Right lobe of liver (tissue), 6 donors: ENCODE results near the gene SPHK1. TPM values are rescaled to one million over a fixed set of nuclear protein-coding genes. Genes with fewer than 3 reads are reported as not detected.

Experiments used
- ATAC-seq, 4 donors: fragments of 200-7000 bp; cut with Tn5 transposase; one replicate each; pipeline ENCODE4 v1.9.1; 2020; ENCODE audit warnings: mild to moderate bottlenecking in 4 of 4, moderate library complexity in 4 of 4
- DNase-seq, 3 donors: peaks; one replicate each; pipeline ENCODE4 v3.0.0-alpha.2; 2020
- H3K27ac ChIP-seq, 3 donors: fragments of 200-600 bp; one replicate each; pipeline ENCODE4 v1.8.0; 2022
- H3K27me3 ChIP-seq, 2 donors: fragments of 200-600 bp; one replicate each; pipeline ENCODE4 v1.8.0; 2022
- H3K36me3 ChIP-seq, 4 donors: fragments of 200-600 bp; sonication (generic) in 1 of 4; one replicate each; pipeline versions ENCODE4 v1.5.1 to v1.8.0; 2017 to 2022; ENCODE audit warnings: control low read depth in 1 of 4
- H3K4me1 ChIP-seq, 4 donors: fragments of 200-600 bp; sonication (generic) in 1 of 4; one replicate each; pipeline versions ENCODE4 v1.5.1 to v1.8.0; 2017 to 2022; ENCODE audit warnings: control low read depth in 1 of 4
- H3K4me3 ChIP-seq, 3 donors: fragments of 200-600 bp; one replicate each; pipeline ENCODE4 v1.8.0; 2022
- H3K9me3 ChIP-seq, 4 donors: fragments of 200-600 bp; sonication (generic) in 1 of 4; one replicate each; pipeline versions ENCODE4 v1.5.1 to v1.8.0; 2017 to 2022; ENCODE audit warnings: control low read depth in 1 of 4
- POLR2A ChIP-seq: fragments of 450-650 bp; IDR thresholded peaks from one replicate; pipeline ENCODE4 v1.6.1; 2017; ENCODE audit warnings: antibody characterized with exemption, mild to moderate bottlenecking
- WGBS: methylation state at CpG from one replicate; pipeline ENCODE4 v1.1.6; 2018; ENCODE audit warnings: low coverage, low lambda C conversion rate; ENCODE audit not compliant: insufficient coverage; ENCODE audit errors: missing lambda C conversion rate; 5-methylcytosine and 5-hydroxymethylcytosine counted together
- intact Hi-C, 2 donors: fragments of 100-400 bp; cut with DNase I; formaldehyde crosslinking; loops; one replicate each; pipeline versions ENCODE4 v1.11.2 to v1.14.1; 2022
- total RNA-seq, 6 experiments: library from RNA; depleted of rRNA in 2 of 6; stranded (reverse); fragments of >200 nt in 2 of 6; fragmentation: NEBNext Ultra II Directional in 3 of 6; extraction: Animal tissue kit (Norgen Biotek cat#: 25700) in 3 of 6; gene quantifications; one replicate each; pipeline versions ENCODE4 v1.1.0 to v1.2.4, GENCODE V29; 2016 to 2023
- TF ChIP-seq, protein P1 (sequence below), 4 donors: fragments of 200-600 bp in 3 of 4; fragments of 450-650 bp in 1 of 4; IDR thresholded peaks; one replicate each; pipeline versions ENCODE4 v1.5.1 to v1.8.0; 2016 to 2022; ENCODE audit warnings: antibody characterized with exemption in 4 of 4, mild to moderate bottlenecking in 2 of 4
- donor health status: DM: no; HTN: yes; CAD: no.
- donor health status: DM: no; HTN: no; CAD: no.
- donor health status: DM: no; HTN: no; CAD: no.
- donor health status: DM: no; HTN: yes; CAD: no.
- donor health status: DM: no; HTN: yes; CAD: no.

Gene SPHK1
- total RNA-seq, 6 experiments from 2014 or later: 0.35 to 2.6 (median 1.5) TPM

DNA sequence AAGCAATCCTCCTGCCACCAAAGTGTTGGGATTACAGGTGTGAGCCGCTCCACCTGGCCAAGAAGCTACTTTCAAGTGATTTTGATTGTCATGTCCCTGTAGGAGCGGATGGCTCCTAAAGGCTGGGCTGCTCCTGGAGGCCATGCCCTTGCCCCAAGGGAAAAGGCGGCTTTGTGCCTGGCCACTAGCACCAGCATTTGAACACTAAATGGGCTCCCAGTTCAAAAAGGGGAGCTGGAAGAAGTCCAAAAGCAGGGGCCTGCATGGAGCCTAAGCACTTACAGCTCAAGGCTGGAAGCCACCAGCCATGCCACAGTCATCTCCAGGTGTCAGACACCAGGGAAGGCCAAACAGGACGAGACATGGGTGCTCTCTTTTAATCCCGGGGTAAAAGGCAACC is 26.8 kb downstream of the SPHK1 start:
- TF ChIP-seq, protein P1, sequence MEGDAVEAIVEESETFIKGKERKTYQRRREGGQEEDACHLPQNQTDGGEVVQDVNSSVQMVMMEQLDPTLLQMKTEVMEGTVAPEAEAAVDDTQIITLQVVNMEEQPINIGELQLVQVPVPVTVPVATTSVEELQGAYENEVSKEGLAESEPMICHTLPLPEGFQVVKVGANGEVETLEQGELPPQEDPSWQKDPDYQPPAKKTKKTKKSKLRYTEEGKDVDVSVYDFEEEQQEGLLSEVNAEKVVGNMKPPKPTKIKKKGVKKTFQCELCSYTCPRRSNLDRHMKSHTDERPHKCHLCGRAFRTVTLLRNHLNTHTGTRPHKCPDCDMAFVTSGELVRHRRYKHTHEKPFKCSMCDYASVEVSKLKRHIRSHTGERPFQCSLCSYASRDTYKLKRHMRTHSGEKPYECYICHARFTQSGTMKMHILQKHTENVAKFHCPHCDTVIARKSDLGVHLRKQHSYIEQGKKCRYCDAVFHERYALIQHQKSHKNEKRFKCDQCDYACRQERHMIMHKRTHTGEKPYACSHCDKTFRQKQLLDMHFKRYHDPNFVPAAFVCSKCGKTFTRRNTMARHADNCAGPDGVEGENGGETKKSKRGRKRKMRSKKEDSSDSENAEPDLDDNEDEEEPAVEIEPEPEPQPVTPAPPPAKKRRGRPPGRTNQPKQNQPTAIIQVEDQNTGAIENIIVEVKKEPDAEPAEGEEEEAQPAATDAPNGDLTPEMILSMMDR (IDR thresholded peaks at IDR 0.05): no peak
- no peak for TF ChIP-seq POLR2A
- Histone ChIP-seq H3K27ac (no peak overlapping the region), H3K9me3 (no peaks in the 10 kb centered on the region), H3K36me3 (no peaks in the 10 kb centered on the region), H3K4me3 (no peak overlapping the region), H3K4me1 (peaks cover 0 to 10% (median 4%) of the 10 kb centered on the region in 4 donors), H3K27me3 (no peaks in the 10 kb centered on the region)
- ATAC-seq (no peak), DNase-seq (no peak)
- WGBS: 95% methylated on average over 3 of the region's 5 CpGs
- intact Hi-C loops: no loop called here

DNA sequence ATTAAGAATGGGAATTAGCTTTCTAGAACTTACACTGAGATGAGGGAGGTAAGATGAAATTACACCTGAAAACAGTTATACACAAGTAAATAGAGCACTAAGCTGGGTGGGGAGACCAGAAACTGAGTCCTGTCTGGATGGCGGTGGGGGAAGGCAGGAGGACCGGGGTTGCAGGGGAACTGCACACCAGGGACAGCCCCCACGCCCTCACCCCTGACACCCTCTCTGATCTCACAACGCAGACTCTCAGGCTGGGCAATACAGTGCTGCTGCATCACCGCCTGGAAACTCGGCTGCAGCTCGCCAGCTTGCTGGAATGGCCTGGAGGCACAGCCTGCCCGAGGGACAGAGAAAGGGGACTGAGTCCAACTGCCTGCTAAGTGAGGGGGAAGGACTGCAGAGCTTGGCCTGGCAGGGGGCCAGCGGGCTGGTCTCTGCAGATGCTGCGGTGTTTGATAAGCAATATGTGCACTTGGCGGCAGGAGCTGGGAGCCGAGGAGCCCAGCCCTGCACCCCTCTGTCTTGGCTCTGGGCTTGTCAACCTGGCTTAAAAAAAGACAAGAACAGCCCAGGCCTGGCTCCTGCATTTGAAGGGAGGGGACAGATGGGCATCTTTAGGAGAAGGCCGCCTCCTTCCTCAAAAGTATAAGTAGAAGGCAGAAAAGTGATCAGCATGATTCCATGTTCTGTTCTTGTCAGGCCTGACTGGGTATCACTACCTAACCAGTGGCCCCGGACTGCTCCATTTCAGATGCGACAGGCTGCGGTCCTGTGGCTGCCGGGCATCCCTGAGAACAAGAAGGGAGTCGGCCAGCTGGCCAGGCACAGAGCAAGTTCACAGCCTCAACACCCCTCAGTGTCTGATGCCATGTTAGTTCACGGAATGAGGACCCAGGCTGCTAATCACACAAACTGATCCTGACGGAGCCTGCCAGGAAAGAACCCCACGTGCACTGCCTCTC is 30.2 kb downstream of the SPHK1 start:
- H3K4me3 ChIP-seq: no peak overlapping the region
- no peak for TF ChIP-seq POLR2A
- TF ChIP-seq, protein P1 (IDR thresholded peaks at IDR 0.05): no peak
- no peaks in the 10 kb centered on the region for H3K4me1 ChIP-seq
- H3K9me3 ChIP-seq: no peaks in the 10 kb centered on the region
- ATAC-seq (peak in 3 of 4 donors; percentile 20 to 32 (median 30)), DNase-seq (peak in 1 of 3 donors; percentile 54)
- WGBS: 68% methylated on average over 3 of the region's 21 CpGs
- intact Hi-C loops: no loop called here
- H3K27ac ChIP-seq: no peak overlapping the region
- no peaks in the 10 kb centered on the region for H3K27me3 ChIP-seq
- no peaks in the 10 kb centered on the region for H3K36me3 ChIP-seq

DNA sequence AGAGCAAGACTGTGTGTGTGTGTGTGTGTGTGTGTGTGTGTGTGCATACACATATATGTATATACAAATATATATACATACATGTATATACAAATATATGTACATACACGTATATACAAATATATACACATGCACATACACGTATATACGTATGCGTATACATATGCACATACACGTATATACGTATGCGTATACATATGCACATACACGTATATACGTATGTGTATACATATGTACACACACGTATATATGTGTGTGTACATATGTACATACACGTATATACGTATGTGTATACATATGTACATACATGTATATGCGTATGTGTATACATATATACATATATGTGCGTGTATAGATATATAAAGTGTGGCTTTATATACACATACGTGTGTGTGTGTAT is 31.4 kb downstream of the SPHK1 start:
- H3K4me1 ChIP-seq: no peaks in the 10 kb centered on the region
- no peak for TF ChIP-seq POLR2A
- TF ChIP-seq, protein P1 (IDR thresholded peaks at IDR 0.05): no peak
- no peak overlapping the region for H3K4me3 ChIP-seq
- ATAC-seq: no peak
- no peaks in the 10 kb centered on the region for H3K36me3 ChIP-seq
- no peaks in the 10 kb centered on the region for H3K27me3 ChIP-seq
- intact Hi-C loops: no loop called here
- WGBS: 81% methylated on average over 15 of the region's 15 CpGs
- no peak overlapping the region for H3K27ac ChIP-seq
- DNase-seq: no peak
- H3K9me3 ChIP-seq: no peaks in the 10 kb centered on the region

DNA sequence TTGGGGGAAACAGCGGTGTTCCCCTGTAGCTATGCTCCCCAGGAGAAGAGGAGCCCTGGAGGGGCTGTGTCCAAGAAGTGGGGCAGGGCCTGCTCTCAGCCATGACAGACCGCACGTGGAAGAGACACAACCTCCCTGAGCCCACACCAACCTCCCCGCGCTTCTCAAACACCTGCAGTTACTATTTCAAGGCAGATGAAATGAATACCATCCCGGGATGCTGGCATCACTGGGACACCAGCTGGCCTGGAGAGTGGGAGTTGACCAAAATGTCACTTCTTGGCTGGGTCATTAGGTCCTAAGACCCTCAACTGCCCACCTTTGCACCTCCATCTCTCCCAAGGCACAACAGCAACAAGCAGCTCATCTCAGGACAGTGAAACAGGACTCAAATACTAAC is 32.0 kb downstream of the SPHK1 start:
- no peak for TF ChIP-seq POLR2A
- no peaks in the 10 kb centered on the region for H3K4me1 ChIP-seq
- H3K27me3 ChIP-seq: no peaks in the 10 kb centered on the region
- WGBS: no CpG with 5 or more reads among the region's 6 CpGs
- H3K9me3 ChIP-seq: no peaks in the 10 kb centered on the region
- DNase-seq (no peak), ATAC-seq (no peak)
- no peaks in the 10 kb centered on the region for H3K36me3 ChIP-seq
- H3K4me3 ChIP-seq: no peak overlapping the region
- intact Hi-C loops: no loop called here
- no peak overlapping the region for H3K27ac ChIP-seq

DNA sequence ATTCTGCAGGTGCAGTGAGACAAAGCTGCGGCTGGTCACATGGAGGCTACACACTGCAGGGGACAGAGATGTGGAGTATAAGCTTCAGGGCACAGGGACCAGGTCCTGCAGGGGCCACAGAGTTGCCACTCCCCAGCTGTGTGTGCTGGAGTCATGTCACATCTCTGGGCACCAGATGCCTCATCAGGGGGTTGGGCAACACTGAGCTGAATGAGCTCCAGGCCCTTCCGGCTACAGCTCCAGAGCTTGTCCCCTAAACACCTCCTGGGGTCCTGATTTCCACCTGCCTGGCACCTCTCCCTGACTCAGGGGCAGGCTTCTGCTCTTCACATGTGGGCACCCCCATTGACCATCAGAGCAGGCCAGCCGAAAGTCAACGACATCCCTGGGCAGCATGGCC is 32.5 kb downstream of the SPHK1 start:
- no peak overlapping the region for H3K4me3 ChIP-seq
- TF ChIP-seq POLR2A: no peak
- TF ChIP-seq, protein P1 (IDR thresholded peaks at IDR 0.05): no peak
- DNase-seq: no peak
- no peak for ATAC-seq
- intact Hi-C loops: no loop called here
- no peaks in the 10 kb centered on the region for H3K36me3 ChIP-seq
- no peak overlapping the region for H3K27ac ChIP-seq
- H3K9me3 ChIP-seq: no peaks in the 10 kb centered on the region
- no peaks in the 10 kb centered on the region for H3K27me3 ChIP-seq
- 100% methylated on average over 2 of the region's 4 CpGs for whole genome bisulfite sequencing
- no peaks in the 10 kb centered on the region for H3K4me1 ChIP-seq
